Transverse colon (tissue), 4 donors: ENCODE data around the gene FCN2.

ENCODE experiments used
- POLR2A ChIP-seq: fragments of 450-650 bp; IDR thresholded peaks from one replicate; pipeline ENCODE4 v1.6.1; 2016; ENCODE audit warnings: antibody characterized with exemption, mild to moderate bottlenecking, moderate library complexity
- POLR2AphosphoS5 ChIP-seq, 3 donors: sonication (generic); formaldehyde crosslinking; IDR thresholded peaks; one replicate each; pipeline ENCODE4 v1.6.1; 2016; ENCODE audit warnings: antibody characterized with exemption in 3 of 3
- TF ChIP-seq, protein P1 (sequence below), 5 experiments: fragments of 200-600 bp in 3 of 5; fragments of 450-650 bp in 2 of 5; sonication (generic) in 3 of 5; IDR thresholded peaks; 1 replicate in 2 of 5; 2 replicates in 3 of 5; pipeline ENCODE4 v1.5.1; 2016 to 2017; ENCODE audit warnings: antibody characterized with exemption in 5 of 5, inconsistent platforms in 3 of 5, mild to moderate bottlenecking in 2 of 5, moderate library complexity in 1 of 5

DNA sequence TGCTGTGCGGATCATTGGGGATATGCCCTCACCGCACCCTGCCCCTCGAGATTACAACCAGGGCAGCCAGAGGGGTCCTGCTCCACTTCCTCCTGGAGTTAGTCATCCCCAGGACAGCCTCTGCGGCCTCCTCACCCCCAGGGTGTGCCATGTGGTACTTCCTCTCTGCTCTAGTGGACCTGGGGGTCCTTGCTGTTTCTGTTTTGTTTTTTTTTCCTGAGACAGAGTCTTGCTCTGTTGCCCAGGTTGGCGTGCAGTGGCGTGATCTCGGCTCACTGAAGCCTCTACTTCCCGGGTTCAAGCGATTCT is 42.3 kb downstream of the FCN2 start:
- TF ChIP-seq POLR2A = no peak
- TF ChIP-seq, protein P1, sequence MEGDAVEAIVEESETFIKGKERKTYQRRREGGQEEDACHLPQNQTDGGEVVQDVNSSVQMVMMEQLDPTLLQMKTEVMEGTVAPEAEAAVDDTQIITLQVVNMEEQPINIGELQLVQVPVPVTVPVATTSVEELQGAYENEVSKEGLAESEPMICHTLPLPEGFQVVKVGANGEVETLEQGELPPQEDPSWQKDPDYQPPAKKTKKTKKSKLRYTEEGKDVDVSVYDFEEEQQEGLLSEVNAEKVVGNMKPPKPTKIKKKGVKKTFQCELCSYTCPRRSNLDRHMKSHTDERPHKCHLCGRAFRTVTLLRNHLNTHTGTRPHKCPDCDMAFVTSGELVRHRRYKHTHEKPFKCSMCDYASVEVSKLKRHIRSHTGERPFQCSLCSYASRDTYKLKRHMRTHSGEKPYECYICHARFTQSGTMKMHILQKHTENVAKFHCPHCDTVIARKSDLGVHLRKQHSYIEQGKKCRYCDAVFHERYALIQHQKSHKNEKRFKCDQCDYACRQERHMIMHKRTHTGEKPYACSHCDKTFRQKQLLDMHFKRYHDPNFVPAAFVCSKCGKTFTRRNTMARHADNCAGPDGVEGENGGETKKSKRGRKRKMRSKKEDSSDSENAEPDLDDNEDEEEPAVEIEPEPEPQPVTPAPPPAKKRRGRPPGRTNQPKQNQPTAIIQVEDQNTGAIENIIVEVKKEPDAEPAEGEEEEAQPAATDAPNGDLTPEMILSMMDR (IDR thresholded peaks at IDR 0.05) = no peak
- no peak for TF ChIP-seq POLR2AphosphoS5 (IDR thresholded peaks at IDR 0.05)
